Stimulated activated CD4-positive, alpha-beta T cell treated with anti-CD3 and anti-CD28 coated beads, TNF-alpha, amount 100 ng/mL, for 1 hour (primary cell): ENCODE results near the gene RASGEF1C.

Source experiments
- DNase-seq, 3 donors: peaks; one replicate each; pipeline ENCODE4 v3.0.0-alpha.2; 2020; ENCODE audit warnings: low read depth in 3 of 3, low spot score in 1 of 3

Gene RASGEF1C

DNA sequence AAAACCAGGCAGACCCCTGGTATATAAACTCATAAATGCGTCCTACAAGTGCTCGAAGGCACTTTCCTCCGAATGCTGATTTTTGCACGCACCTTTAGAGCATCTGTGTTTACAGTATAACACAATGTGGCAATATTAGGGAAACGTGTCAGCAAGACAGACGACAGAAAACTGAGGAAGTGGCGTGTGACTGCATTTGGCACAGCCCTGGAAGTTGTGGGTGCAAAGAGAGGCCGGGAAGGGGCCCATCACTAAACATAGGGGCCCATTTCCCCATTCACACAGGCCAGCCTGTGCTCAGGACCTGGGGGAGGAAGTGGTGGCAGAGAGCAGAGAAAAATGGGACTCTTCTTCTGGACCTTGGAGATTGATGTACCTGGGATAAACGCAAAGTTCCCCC is 48.2 kb downstream of the RASGEF1C start:
- DNase-seq = no peak

DNA sequence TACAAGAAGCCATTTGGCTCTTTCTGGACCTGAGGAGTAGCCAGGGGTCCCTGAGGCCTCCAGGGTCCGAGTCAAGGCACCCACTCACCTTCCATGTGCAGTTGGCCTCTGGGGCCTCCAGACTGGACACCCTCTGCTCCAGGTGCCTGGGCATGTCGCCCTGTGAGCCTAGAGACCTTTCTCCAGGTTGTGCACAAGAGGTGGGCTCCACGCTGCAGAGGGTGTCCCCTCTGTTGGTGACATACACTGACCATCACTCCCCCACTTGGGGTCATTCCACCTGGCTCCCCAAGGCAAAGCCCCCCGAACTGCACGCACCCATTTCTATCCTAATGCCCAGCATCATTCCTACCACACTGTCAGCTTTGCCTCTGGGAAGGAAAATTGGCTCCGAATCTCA is 48.8 kb downstream of the RASGEF1C start:
- no peak for DNase-seq

DNA sequence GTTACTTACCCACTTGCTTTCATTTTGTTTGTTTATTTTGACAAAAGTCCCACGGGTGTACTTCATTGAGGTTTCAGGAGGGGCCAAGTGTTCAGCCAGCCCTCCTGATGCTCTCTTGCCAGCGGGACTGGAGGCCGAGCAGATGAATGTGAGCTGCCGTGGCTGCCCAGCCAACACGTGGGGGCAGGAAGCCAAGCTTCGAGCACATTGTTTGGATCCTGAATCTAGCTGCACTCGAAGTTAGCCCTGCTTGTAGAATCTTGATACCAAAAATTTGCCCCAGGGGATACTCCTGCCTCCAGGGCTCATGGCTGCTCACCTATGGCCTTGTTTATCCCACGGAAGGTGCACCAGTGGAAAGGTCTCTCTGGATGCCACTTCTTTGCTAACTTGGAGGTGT is 49.3 kb downstream of the RASGEF1C start:
- DNase-seq = no peak

DNA sequence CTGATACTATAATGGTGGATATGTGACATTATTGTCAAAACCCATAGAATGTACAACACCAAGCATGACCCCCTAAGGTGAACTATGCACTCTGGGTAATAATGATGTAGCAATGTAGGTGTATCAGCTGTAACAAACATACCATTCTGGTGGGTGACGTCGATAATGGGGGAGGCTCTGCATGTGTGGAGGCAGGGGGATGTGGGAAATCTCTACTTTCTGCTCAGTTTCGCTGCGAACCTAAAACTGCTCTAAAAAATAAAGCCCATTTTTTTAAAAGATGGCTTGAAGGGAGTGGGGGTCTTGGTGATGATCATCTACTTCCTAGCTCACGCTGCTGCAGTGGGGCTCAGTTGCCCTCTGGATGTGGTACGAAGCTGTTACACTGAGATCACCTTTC is 51.1 kb downstream of the RASGEF1C start:
- DNase-seq = no peak

DNA sequence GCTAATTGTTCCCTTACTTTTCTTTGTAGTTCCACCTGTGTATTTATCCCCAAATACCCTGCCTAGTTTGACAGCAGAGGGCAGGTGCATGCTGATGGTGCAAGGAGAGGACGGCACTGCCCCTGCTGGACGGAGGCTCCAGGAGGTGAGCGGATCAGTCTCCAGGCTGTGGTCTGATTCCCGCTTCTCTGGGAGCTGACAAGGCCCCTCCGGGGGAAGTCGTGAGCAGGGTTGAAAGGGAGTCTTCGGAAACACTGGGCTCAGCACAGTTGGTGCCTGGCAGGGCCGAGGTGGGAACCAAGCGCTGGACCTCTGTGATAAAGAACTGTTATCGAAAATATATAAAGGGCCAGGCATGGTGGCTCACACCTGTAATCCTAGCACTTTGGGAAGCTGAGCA is 52.9 kb downstream of the RASGEF1C start:
- DNase-seq = no peak

DNA sequence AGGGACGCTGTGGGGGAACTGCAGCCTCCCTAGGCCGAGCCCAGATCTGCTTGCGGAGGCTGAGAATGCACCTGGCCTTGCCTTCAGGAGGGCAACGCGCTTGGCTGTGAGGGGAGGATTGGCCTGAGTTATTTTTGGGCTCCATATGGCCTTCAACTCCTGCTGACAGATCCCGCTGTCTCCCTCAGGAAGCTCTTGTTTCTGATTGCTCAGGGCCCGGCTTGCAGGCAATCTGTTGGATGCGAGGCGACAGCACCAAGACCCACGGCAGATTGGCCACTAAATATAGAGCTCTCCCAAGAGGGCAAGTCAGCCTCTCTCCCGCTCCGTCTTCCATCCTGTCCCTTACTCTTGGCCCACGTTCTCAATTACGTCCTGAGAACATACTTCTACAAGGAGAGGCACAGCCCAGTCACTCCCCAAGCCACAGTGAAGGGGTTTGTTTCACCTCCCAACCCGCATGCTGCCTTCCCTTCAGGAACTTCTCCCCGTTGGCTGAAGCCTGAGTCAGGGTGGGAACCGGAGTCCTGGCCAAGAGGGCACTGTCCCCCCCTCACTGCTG is 53.6 kb downstream of the RASGEF1C start:
- DNase-seq = no peak

DNA sequence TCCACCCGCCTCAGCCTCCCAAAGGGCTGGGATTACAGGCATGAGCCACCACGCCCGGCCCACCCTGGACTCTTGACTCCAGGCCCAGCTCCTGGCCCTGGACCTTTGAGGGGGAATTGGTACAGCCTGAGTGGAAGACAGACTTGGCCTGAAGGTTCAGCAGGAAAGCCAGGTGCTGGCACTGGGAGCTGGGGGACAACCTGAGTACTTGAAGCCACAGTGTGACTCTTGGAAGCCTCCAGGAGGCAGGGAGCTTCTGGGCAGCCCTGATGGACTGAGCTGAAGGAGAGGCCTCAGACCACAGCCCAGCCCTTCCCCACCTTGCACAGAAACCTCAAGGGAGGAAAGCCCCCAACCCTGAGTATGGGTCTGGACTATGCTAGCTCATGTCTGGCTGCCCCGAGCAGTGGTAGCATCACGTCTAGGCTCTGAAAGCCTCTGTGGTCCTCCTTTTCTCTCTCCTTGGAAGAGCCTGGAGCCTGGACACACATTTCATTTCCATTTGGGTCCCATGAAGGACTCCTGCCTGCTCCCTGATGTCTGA is 54.1 kb downstream of the RASGEF1C start:
- DNase-seq = no peak

DNA sequence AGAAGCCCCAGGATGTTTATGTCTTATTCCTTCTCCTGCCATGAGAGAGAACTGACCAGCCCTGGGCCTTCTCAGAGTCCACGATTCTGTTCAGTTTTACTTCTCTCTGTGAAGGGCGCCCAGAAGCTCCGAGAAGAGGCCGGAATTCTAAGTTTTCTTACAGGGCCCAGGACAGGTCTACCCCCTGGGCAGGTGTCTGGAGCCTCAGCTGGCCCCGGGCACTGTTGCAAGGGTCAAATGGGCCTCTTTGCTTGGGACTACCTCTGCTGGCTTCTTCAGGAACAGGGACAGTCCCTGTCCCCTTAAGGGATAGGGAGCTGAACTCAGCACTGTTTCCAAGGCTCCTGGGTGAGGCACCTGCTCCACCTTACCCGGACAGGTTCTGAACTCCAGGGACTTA is 55.0 kb downstream of the RASGEF1C start:
- DNase-seq = no peak

DNA sequence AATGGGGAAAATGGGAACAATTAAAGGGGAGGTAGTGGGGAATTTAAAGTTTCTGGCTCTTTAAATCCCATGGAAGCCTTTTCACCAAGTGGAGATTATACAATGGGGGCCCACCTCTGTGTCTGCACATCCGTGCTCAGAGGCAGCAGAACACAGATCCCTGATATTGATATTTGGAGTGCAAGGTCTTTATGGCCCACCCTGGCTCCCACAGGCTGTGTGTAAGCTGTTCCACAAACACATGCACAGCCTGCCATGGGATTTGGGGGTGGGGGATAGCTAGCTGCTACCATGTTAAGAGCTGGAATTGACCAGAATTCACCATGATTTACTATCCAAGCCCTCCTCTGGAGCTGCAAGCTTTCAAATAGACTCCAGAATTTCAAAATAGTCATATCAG is 55.9 kb downstream of the RASGEF1C start:
- DNase-seq = no peak

DNA sequence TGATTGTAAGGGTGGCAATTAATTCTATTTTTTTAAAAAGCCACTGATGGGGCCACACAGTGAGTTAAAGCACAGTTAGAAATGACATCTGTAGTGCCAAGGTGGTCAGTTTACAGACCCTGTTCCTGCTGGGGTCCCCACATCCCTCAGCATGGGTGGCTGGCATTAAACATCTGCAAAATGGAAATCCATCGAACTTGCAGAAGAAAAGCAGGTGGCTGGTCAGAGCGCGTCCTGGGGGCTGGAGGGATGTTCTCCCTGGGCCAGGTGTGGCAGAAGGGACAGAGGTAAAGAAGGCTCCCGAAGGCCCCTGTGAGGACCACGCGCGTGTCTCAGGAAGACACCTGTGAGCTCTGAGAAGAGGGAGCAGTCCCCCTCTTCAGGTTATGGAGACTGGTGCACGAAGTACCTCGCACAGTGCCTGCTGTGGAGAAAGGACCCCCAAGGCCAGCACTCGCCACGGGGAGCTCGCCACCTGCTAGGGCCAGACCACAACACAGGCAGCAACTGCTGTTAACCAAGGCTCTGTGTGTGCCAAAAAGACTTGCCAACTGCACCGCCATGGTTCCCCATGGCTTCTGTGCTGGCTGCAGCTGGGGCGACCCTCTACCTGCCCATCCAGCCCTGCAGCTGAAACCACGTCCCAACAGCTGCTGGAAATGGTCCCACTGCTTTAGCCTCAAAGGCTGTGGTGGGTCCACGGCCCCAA is 65.2 kb downstream of the RASGEF1C start:
- no peak for DNase-seq

DNA sequence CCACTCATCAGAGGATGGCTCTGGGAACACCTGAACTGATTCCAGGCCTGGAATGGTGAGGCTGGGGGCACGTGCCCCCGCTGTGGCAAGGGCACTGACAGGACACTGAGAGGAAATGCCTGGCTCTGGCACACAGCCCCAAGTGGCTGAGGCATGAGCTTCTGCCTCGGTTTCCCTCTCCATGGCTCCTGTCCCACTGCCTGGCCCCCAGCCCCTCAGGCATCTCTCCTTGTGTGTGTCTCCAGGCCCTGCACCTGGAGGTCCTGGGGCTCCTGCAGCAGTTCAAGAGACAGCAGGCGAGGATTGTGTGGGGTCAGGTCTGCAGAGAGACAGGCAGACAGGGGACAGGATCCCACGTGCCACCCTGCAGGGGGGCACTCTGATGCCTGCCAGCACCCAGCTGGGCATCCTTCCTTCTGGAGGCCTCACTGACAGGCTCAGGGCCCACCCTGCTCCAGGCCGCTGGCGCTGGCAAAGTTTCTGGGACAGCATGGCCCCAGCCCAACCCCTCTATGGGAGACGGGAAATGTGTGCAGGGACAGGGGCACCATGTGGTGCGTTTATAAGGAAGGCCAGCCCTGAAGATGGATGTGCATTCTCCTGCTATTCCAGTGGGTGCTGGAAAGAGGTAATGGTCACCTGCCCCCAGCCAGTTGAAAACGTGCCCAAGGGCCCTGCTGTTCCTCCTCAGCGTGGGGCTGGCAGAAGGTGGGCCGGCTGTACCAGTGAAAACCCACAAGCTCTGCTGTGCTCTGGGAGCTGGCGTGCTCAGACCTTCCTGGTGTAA is 66.0 kb downstream of the RASGEF1C start:
- DNase-seq = no peak

DNA sequence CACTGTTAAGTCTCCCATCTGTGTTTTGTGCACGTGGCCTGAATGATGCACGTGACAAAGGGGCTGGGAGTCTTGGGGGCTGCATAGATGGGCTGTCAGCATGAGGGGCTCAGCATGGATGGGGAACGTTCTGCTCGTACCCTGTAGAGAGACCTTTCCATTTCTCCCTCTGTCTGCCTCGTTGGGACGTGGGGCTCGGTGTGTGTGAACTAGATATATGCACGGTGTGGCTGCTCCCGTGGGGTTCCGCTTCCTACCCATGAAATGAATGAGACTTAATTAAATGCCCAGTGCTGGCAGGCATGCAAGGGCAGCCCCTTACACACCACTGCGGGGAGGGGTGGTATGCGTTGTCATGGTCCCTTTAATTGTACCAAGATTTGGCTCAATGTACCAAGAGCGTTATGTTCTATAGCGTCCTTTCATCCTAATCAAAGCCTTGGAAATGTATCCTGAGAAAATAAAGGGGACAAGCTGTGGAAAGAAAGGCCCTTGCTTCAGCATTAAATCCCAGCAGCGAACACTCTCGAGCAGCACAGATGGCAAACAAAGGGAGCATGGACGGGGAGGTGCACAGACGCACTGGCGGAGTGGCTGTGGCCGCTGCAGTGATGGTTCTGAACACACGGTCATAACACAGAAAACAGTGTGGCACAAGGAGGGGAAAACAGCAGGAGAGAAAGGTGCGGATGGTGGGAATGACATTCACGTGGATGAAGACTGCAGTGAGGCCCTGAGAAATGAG is 66.8 kb downstream of the RASGEF1C start:
- no peak for DNase-seq

DNA sequence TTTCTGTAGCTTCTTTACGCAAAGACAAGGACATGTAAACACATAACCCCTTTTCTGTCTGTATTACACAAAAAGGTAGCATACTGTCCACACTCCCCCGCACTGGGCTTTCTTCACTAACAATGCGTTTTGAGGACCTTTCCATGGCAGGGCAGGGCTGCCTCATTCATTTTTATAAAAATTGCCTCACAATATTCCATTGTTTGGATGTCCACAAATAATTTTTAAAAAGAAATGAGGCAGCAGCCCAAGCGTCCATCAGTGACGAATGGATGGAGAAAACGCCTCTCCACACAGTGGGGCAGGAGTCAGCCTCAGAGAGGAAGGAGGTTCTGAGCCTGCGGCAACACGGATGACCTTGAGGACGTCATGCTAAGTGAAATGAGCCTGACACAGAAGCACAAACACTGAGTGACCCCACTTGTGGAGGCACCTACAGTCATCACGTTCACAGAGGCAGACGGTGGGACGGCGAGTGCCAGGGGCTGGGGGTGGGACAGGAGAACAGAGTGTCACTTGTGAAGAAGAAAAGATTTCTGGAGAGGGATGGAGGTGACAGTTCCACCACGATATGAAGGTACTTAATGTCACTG is 67.8 kb downstream of the RASGEF1C start:
- DNase-seq = no peak

DNA sequence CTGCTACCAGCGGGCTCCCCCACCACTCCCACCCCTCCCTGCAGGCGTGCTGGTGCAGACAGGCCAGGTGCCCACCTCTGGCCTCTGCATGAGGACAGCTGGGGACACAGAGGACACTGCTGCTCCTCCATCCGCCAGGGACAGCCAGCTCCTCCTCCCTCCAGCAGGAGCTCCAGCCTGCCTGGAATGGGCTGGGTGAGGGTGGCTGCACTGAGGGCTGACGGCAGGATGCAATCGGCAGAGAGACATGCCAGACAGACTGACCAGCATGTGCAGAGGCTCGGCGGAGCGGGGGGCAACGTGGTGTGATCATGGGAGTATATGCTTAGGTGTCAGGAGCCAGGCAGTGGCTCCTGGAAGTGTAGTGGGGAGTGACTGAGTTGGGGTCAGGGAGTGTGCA is 68.4 kb downstream of the RASGEF1C start:
- DNase-seq = no peak

DNA sequence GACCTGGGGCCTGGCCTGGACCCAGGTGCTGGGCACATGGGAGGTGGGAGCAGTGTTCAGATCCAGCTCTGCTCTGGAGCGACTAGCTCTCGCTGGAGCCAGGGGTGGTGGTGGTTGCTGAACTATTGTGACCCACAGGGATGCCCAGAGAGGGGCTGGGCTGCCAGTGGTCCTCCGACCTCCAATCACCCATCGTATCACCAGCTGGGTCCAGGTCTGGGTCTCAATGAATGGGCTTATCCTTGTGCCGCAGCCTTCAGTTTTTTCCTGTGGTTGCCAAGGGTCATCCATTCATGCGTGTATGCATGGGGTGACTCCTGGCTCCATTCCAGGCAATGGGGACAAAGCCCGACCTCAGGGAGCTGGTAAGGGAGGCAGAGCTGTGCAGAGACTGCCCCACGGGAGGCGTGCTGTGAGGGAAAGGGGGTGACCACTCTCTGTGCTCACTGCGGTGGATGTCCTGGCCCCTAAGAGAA is 68.9 kb downstream of the RASGEF1C start:
- DNase-seq = no peak

DNA sequence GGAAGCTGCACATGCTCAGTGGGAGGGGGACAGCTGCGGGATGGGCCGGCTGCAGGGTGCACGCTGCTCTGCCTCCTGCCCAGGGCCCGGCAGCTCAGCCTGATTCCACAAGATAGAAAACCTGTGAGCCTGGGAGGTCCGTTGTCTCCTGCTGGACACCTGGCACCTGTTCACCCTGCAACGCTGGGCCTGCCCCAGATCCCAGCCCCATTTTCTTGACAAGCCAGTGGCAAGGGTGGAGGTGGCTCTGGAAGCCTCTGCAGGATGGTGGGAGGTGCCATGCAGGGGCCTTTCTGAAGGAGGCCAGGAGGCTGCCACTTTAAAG is 69.3 kb downstream of the RASGEF1C start:
- no peak for DNase-seq

DNA sequence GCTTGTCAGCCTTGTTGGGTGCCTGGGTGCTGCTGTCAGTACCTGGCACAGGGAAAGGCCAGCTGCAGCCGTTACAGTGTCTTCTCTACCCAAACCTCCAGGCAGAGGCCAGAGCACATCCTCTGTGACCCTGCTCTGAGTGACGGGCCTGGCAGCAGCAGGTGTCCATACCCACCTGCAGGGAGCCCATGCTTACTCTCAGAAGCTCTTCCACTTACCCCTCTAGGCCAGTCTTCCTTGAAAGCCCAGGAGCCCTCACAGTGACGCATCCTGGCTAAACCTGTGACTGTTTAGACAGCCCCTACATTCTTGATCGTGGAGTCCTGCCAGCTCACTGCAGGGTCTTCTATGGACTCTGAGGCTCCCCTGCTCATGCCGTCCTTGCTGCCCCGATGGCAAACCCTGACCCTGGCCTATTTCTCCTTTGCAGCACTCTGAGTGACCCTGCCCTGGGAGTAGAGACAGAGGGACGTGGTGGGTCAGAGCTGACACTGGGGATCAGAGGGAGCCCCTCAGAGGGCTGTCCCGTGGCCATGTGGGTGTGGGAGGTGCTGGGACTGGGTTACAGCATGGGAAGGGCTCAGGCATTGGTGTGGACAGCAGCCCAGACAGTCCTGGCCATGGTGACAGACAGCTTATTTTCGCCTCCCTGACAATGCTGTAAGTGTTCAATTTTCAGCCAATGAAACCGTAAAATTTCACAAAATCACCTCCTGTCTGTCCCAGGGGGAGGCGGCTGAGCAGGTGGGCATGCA is 69.9 kb downstream of the RASGEF1C start:
- no peak for DNase-seq

DNA sequence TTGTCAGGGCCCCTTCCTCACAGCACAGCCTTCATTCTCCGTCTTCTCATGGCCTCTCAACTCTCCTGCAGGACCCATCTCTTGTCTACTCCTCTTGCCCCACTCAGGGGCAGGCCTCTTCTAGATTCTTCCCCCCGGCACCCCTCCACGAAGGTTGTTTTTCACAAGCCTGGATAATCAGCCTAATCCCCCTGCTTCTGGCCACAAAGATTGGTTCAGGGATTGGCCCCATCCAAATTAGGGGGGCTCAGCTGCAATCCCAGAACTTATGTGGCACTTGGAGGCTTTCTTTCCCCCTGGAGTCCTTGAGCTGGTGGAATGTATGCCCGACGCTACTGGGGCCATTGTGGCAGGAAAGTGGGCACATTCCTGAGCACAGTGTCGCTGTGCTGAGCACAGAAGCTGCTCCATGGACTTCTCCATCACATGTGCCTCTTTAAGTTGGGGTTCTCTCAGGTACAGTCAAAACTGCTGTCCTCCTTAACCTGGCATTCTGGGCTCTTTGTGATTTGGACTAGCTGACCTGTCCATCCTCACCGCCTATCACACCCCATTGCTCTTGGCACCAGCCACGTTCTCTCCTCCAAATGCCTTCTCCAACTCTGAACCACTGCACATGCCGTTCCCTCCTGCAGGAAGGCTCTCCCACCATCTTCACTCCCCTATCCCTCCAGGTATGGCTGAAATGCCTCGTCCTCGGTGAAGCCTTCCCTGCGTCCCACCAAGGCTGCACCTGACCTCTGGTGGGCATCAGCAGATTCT is 70.6 kb downstream of the RASGEF1C start:
- no peak for DNase-seq

DNA sequence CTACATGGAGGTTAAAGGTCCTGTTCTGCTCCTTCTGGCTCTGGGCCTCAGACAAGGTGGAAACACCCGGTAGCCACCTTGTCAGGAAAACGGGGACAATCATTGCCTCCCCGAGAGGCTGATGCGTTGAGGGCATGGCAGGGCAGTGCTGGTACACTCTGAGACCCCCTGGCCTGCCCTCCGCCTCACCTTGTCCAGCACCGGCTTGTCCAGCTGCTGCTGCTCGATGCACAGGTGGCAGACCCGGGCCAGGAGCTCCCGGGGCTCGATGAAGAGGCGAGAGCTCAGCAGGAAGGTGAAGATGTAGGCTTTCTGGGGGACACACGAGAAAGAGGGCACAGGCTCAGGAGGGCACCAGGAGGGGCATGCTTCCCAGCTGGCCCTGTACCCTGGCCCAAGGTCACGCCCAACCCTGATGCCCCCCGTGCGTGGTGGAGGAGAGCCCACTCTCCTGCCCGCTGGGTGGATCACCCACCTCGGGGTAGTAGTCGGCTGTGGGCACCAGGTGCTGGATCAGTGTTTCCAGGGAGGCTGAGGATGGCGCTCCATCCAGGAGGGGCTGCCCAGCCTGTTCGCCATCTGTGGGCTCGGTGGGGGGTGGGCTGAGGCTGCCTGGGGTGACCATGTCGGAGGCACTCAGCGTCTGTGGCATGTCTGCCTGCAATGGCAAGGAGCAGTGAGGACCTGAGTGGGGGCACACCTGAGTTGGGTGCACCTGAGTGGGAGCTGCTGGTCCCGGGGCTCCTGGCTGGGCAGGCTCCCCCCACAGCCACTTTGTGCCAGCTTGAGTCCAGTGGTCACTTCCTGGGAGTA is 71.4 kb downstream of the RASGEF1C start:
- no peak for DNase-seq
